SK-N-SH (cell line): ENCODE measurements around the gene SPAG9.

Source experiments
- SIN3A ChIP-seq: IDR thresholded peaks from 2 replicates; pipeline ENCODE4 v1.6.1; 2012; ENCODE audit warnings: low read depth, mild to moderate bottlenecking, low read length, moderate library complexity, borderline replicate concordance
- TAF1 ChIP-seq: IDR thresholded peaks from 2 replicates; pipeline ENCODE4 v1.6.1; 2012; ENCODE audit warnings: low read depth, mild to moderate bottlenecking, low read length, moderate library complexity, borderline replicate concordance
- TF ChIP-seq, protein P1 (sequence below): IDR thresholded peaks from 2 replicates; pipeline ENCODE4 v1.4.0; 2012; ENCODE audit warnings: low read depth, borderline replicate concordance

DNA sequence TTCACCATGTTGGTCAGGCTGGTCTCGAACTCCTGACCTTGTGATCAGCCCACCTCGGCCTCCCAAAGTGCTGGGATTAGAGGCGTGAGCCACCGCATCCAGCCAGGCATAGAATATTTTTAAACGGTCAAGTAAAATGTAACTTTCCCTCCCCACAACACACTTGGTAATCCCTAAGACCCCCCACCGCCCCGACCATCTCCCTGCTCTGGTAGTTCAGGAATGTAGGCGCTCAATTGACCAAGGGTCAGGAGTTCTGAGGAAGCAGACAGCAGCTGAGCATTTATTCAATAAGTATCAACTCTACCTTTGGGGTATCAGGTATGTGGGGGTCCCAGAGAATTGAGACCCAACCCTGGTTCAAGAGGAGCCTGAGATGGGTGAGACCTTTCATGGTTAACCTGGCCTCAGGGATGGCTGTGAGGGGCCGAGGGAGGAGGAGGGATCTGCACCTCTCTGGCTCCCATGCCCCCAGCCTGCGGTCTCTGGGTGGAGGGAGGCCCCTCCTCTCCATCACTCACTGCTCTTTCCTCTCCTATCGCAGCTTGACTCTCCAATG, 206.1 kb downstream of the SPAG9 start:
- TF ChIP-seq TAF1 = no peak
- TF ChIP-seq SIN3A = no peak
- TF ChIP-seq, protein P1, sequence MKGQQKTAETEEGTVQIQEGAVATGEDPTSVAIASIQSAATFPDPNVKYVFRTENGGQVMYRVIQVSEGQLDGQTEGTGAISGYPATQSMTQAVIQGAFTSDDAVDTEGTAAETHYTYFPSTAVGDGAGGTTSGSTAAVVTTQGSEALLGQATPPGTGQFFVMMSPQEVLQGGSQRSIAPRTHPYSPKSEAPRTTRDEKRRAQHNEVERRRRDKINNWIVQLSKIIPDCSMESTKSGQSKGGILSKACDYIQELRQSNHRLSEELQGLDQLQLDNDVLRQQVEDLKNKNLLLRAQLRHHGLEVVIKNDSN = no peak
